Hepatocyte (in vitro differentiated cells): ENCODE data around the gene CYP2U1. TPM values are rescaled to one million over a fixed set of nuclear protein-coding genes. Genes with fewer than 3 reads are reported as not detected.
"Not testable (repeated sequence)": the region's sequence is repeated elsewhere in the genome, so short reads cannot be mapped to it uniquely, and the experiment has no call there.

Source experiments
- DNase-seq: peaks from one replicate; pipeline ENCODE4 v3.0.0-alpha.2; 2016; ENCODE audit warnings: low spot score
- H2AFZ ChIP-seq: fragments of 200-600 bp; sonication (generic); 2 replicates; pipeline ENCODE4 v1.6.0; 2016; ENCODE audit warnings: antibody characterized with exemption, mild to moderate bottlenecking
- H3K27ac ChIP-seq: fragments of 200-600 bp; sonication (generic); 2 replicates; pipeline ENCODE4 v1.5.1; 2016; ENCODE audit warnings: mild to moderate bottlenecking
- H3K27me3 ChIP-seq: fragments of 200-600 bp; sonication (generic); 2 replicates; pipeline ENCODE4 v1.6.1; 2016
- H3K36me3 ChIP-seq: fragments of 200-600 bp; sonication (generic); replicated peaks from 2 replicates; pipeline ENCODE4 v1.5.1; 2016; ENCODE audit warnings: low read depth; ENCODE audit not compliant: insufficient read depth
- H3K4me1 ChIP-seq: fragments of 200-600 bp; sonication (generic); 2 replicates; pipeline ENCODE4 v1.5.1; 2016; ENCODE audit warnings: mild to moderate bottlenecking, moderate library complexity; ENCODE audit not compliant: insufficient read depth
- H3K4me2 ChIP-seq: fragments of 200-600 bp; sonication (generic); 2 replicates; pipeline ENCODE4 v1.6.0; 2016
- H3K4me3 ChIP-seq: fragments of 200-600 bp; sonication (generic); 2 replicates; pipeline ENCODE4 v1.5.1; 2016; ENCODE audit warnings: mild to moderate bottlenecking
- H3K79me2 ChIP-seq: fragments of 200-600 bp; sonication (generic); 2 replicates; pipeline ENCODE4 v1.6.0; 2017; ENCODE audit warnings: mild to moderate bottlenecking
- H3K9me2 ChIP-seq: fragments of 200-600 bp; sonication (generic); replicated peaks from 2 replicates; pipeline ENCODE4 v1.6.0; 2017; ENCODE audit warnings: mild to moderate bottlenecking; ENCODE audit not compliant: insufficient read depth
- H3K9me3 ChIP-seq: fragments of 200-600 bp; sonication (generic); 2 replicates; pipeline ENCODE4 v1.5.1; 2016; ENCODE audit warnings: low read depth, mild to moderate bottlenecking
- H4K20me1 ChIP-seq: fragments of 200-600 bp; sonication (generic); 2 replicates; pipeline ENCODE4 v1.6.0; 2016; ENCODE audit warnings: mild to moderate bottlenecking; ENCODE audit not compliant: insufficient read depth, poor library complexity, severe bottlenecking
- CTCF ChIP-seq: fragments of 200-600 bp; sonication (generic); IDR thresholded peaks from 2 replicates; pipeline ENCODE4 v1.5.1; 2016; ENCODE audit warnings: antibody characterized with exemption, mild to moderate bottlenecking; ENCODE audit not compliant: poor library complexity
- EZH2 ChIP-seq: fragments of 200-600 bp; sonication (generic); IDR thresholded peaks from 2 replicates; pipeline ENCODE4 v1.6.1; 2016; ENCODE audit warnings: antibody characterized with exemption, mild to moderate bottlenecking, borderline replicate concordance
- EZH2phosphoT487 ChIP-seq: fragments of 200-600 bp; sonication (generic); IDR thresholded peaks from one replicate; pipeline ENCODE4 v1.6.1; 2018; ENCODE audit warnings: antibody characterized with exemption, mild to moderate bottlenecking, low read depth, moderate library complexity; ENCODE audit not compliant: unreplicated experiment, severe bottlenecking
- WGBS: methylation state at CpG from one replicate; pipeline ENCODE4 v1.1.6; 2016; ENCODE audit warnings: low lambda C conversion rate; ENCODE audit errors: missing lambda C conversion rate; 5-methylcytosine and 5-hydroxymethylcytosine counted together
- polyA plus RNA-seq: library from polyadenylated mRNA; unstranded; fragments of >200 nt; fragmentation: Nextera tagmentation; extraction: Ambion mirVana; gene quantifications from 2 replicates; pipeline ENCODE4 v1.2.1, GENCODE V29; 2016
- total RNA-seq: library from RNA; depleted of rRNA; stranded (reverse); fragments of >200 nt; gene quantifications from 2 replicates; pipeline ENCODE4 v1.2.3, GENCODE V29; 2014

Gene CYP2U1
- total and polyA plus RNA-seq, 2 experiments from 2014 or later = 6.7 to 9.7 TPM

- WGBS = 90% methylated on average over 2 of the region's 2 CpGs
- H3K27ac ChIP-seq = no peak overlapping the region
Observed at GRCh38 chr4:107902715-107903114, 28.6 kb upstream of the CYP2U1 start.

GRCh38 chr4:107905082-107905481 lies 26.3 kb upstream of the CYP2U1 start:
- H3K36me3 ChIP-seq, H3K27ac ChIP-seq, H4K20me1 ChIP-seq, H3K4me1 ChIP-seq, H3K9me3 ChIP-seq, H3K4me2 ChIP-seq, H3K4me3 ChIP-seq, H3K9me2 ChIP-seq, H2AFZ ChIP-seq, H3K27me3 ChIP-seq, H3K79me2 ChIP-seq, DNase-seq: not testable (repeated sequence)
- 96% methylated on average over 3 of the region's 3 CpGs for WGBS

More at GRCh38 chr4:107902715-107903114, 28.6 kb upstream of the CYP2U1 start:
- Histone ChIP-seq H3K4me3 (no peak overlapping the region), H3K9me2 (no peaks in the 10 kb centered on the region), H3K4me2 (no peak overlapping the region), H3K9me3 (no peaks in the 10 kb centered on the region), H3K27me3 (no peaks in the 10 kb centered on the region), H4K20me1 (no peaks in the 10 kb centered on the region), H3K79me2 (no peaks in the 10 kb centered on the region), H3K36me3 (no peaks in the 10 kb centered on the region), H3K4me1 (no peaks in the 10 kb centered on the region), H2AFZ (no peak overlapping the region)
- no peak for TF ChIP-seq EZH2
- TF ChIP-seq EZH2phosphoT487 = no peak
- TF ChIP-seq CTCF = no peak
- DNase-seq = no peak

GRCh38 chr4:107906458-107907100 lies 24.8 kb upstream of the CYP2U1 start:
- H3K27me3 ChIP-seq = no peaks in the 10 kb centered on the region
- no peaks in the 10 kb centered on the region for H3K79me2 ChIP-seq
- H3K4me1 ChIP-seq = no peaks in the 10 kb centered on the region
- no peak for DNase-seq
- H3K9me3 ChIP-seq = no peaks in the 10 kb centered on the region
- TF ChIP-seq CTCF = no peak
- TF ChIP-seq EZH2phosphoT487 = no peak
- TF ChIP-seq EZH2 = no peak
- no peaks in the 10 kb centered on the region for H3K36me3 ChIP-seq
- no peak overlapping the region for H3K27ac ChIP-seq
- no peaks in the 10 kb centered on the region for H4K20me1 ChIP-seq
- no peak overlapping the region for H3K4me3 ChIP-seq
- WGBS = 81% methylated on average over 4 of the region's 4 CpGs
- no peak overlapping the region for H2AFZ ChIP-seq
- H3K9me2 ChIP-seq = no peaks in the 10 kb centered on the region
- H3K4me2 ChIP-seq = no peak overlapping the region

- H3K27me3 ChIP-seq = no peaks in the 10 kb centered on the region
- no peaks in the 10 kb centered on the region for H3K4me1 ChIP-seq
- no peak overlapping the region for H3K4me2 ChIP-seq
- 93% methylated on average over 7 of the region's 7 CpGs for WGBS
- H4K20me1 ChIP-seq = no peaks in the 10 kb centered on the region
- H3K36me3 ChIP-seq = no peaks in the 10 kb centered on the region
- TF ChIP-seq EZH2phosphoT487 = no peak
- TF ChIP-seq CTCF = no peak
- no peak for TF ChIP-seq EZH2
- H3K9me3 ChIP-seq = no peaks in the 10 kb centered on the region
- DNase-seq = no peak
- H3K27ac ChIP-seq = no peak overlapping the region
- no peaks in the 10 kb centered on the region for H3K79me2 ChIP-seq
- H3K9me2 ChIP-seq = no peaks in the 10 kb centered on the region
- H3K4me3 ChIP-seq = no peak overlapping the region
- no peak overlapping the region for H2AFZ ChIP-seq
Observed at GRCh38 chr4:107908377-107908776, 23.0 kb upstream of the CYP2U1 start.
